GM18499 (cell line): Measurements from ENCODE around the gene COBL.
"Not testable (repeated sequence)": the region's sequence is repeated elsewhere in the genome, so short reads cannot be mapped to it uniquely, and the experiment has no call there.

ENCODE experiments used
- ATAC-seq: cut with Tn5 transposase; IDR thresholded peaks from one replicate; pipeline ENCODE4 v1.9.1; 2021; ENCODE audit warnings: moderate number of reproducible peaks; ENCODE audit not compliant: insufficient read depth, unreplicated experiment

Gene COBL

GRCh38 chr7:51217804-51218203 is 98.8 kb downstream of the COBL start:
- no peak for ATAC-seq

DNA sequence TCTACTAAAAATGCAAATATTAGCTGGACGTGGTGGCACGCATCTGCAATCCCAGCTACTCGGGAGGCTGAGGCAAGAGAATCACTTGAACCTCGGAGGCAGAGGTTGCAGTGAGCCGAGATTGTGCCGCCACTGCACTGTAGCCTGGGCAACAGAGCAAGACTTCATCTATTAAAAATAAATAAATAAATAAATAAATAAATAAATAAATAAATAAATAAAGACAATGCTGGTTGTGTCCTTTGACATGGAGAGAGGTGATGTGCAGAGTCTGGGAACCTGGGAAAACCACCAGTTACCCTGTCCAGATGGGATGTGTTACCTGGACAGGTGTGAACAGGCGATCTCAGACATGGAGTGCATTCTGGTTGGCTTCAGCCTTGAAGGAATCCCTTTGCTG is 102.5 kb downstream of the COBL start:
- no peak for ATAC-seq

GRCh38 chr7:51213618-51214017 is 103.0 kb downstream of the COBL start:
- no peak for ATAC-seq

DNA sequence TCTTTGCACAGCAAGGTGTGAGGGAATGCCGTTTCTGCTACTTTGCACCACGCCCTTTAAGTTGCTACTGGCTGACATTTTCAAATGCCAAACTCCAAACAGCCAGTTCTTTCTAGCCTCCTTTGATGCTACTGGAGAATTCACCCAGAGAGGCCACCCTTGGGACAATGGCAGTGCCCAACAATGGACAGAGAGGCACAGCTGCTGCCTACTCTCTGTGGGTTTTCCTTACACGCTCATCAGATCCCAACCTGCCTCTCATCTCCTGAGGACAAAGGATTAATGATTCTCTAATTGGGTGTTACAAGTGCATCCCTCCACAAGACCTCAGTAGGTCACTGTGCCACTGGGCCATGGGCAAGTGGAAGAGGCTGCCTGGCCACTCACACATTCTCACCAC is 105.8 kb downstream of the COBL start:
- no peak for ATAC-seq

- ATAC-seq: no peak
Observed at GRCh38 chr7:51209426-51209825, 107.2 kb downstream of the COBL start.

DNA sequence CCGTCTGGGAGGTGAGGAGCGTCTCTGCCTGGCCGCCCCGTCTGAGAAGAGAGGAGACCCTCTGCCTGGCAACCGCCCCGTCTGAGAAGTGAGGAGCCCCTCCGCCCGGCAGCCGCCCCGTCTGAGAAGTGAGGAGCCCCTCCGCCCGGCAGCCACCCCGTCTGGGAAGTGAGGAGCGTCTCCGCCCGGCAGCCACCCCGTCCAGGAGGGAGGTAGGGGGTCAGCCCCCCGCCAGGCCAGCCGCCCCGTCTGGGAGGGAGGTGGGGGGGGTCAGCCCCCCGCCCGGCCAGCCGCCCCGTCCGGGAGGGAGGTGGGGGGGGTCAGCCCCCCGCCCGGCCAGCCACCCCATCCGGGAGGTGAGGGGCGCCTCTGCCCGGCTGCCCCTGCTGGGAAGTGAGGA is 108.5 kb downstream of the COBL start:
- not testable (repeated sequence) for ATAC-seq

DNA sequence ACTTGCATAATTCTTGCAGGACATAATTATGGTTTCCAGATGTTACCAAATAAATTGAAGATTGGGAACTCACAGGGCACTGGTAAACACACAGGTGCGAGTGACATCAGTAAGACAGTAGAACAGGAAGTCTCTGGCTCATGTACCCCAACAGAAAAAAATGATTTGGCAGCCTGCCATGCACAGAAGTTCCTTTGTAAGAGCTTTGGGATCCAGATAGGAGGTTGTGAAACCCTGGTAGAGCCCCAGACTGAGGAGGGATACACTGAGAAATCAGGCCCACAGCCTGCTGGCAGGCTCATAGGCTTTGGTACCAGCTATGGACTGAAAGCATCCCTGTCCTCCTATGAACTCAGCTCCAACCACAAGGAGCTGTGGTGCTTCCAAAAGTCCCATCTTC is 118.0 kb downstream of the COBL start:
- no peak for ATAC-seq

- ATAC-seq: no peak
Observed at GRCh38 chr7:51190969-51191368, 125.6 kb downstream of the COBL start.

- ATAC-seq: no peak
Observed at GRCh38 chr7:51189777-51190176, 126.8 kb downstream of the COBL start.

- ATAC-seq: no peak
Observed at GRCh38 chr7:51188987-51189386, 127.6 kb downstream of the COBL start.

DNA sequence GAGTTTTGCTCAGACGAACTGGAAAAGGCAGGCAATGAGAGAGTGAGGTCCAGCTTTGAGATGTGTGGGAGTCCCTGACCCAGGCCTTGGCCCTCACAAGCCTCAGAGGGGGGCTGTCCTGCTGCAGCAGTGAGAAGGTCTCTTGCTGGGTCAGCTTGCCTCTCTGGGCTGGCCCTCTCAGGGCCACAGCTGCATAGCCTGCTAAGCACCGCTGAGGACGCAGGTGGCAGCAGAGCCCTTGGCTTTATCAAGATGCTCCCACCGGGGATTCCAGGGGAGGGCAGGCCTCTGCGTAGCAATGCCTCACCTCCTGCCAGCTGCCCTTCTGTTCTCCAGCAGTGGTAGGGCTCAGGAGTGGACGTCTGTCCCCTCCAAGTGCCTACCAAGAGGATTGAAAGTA is 128.7 kb downstream of the COBL start:
- no peak for ATAC-seq

- ATAC-seq: no peak
Observed at GRCh38 chr7:51186531-51186930, 130.1 kb downstream of the COBL start.

DNA sequence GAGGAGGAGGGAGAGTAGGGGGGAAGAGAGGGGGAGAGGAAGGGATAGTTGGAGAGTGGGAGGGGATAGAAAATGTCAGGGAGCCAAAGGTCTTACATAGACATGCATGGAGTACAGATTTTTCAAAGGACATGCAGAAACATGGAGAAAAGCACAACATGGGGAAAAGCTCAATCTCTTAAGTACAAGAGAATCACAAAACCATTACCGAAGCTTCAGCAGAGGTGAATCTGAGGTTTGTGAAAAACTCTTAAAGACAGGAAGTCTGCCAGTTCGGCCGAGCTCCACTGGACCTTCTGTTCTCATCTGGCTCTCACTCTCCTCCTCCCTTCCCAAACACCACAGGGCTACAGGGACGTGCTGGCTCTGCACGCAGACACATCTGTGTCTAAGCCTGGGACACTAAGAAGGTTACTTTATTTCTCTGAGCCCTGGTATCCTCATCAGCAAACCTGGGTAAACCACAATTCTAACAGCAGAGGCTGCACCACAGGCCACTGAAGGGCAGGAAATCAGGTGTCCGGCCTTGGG is 133.9 kb downstream of the COBL start:
- ATAC-seq: no peak

GRCh38 chr7:51180092-51180491 is 136.5 kb downstream of the COBL start:
- no peak for ATAC-seq

GRCh38 chr7:51175992-51176388 is 140.6 kb downstream of the COBL start:
- no peak for ATAC-seq

DNA sequence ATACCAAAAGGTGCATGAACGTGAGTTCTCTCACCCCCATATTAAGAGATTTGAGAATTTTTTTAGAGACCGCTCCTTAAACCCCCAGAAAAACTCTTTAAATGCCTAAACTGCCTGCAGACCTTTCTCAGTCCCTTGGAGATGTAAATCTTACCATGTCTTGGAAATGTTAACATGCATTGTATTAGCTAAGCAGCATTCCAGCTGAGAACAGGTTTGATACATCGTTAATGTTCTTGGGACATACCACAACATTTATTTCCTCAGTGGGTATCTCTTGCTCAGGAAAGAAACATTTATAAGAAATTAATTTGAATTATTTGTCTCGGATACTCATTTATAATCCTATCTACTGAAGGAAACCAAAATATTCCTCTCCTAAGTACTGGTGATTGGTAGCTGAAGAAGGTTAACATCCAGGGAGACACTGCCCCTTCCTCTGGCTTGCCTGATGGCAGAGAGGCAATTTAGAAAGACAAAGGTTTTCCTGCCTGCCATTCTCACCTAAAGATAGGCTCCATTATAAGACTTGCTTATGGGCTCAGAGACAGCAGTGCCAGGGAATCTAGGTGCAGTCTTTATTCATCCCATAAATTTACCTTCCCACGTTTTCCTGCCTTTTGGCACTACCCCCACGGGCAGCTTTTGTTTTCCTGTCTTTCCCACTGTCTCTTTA is 141.2 kb downstream of the COBL start:
- no peak for ATAC-seq

GRCh38 chr7:51165337-51165736 is 151.3 kb downstream of the COBL start:
- ATAC-seq: no peak

DNA sequence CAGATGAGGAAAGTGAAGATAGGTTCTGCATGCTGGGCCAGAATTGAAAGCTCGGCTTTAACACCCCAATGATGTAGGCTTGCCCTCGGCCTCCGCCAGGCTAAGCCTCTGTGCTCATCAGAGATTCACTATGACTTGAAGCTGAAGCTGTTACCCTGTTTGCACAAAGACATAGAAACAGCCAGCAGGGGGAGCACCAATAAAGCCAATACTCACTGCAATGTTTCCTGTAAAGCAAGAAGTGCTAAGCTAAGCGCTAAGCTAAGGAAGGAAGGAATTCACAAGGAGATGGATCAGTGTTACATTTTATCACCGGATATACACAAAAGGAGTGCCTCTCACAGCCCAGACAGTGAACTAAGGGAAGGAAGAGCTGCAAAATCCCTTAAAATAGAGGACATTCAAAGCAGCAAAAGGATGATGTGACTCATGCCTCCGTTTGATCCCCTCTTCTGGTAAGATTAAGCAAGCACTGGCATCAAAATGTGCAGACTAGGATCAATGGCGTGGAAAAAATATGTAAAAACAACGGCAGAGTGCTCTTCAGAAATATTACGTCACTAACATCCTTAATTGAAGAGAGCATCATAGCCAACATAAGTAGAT is 153.8 kb downstream of the COBL start:
- ATAC-seq: peak; percentile 99

DNA sequence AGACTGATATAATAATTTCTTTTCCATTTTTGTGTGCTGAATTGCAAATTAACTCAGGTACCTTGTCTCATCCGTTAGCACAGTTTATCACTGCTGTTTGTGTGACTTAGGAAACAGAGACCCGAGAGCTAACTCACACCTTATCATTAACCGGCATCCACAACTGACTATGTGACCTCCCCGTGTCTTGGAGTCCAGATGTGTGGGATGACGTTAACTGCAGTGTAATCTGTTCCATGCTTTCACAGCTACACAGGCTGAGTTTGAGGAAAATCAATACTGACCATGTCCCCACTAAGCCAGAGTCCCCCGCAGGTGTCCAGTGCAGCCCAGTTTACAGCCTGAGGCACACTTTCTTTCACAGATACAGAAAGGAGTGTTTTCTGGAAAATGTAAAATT is 154.7 kb downstream of the COBL start:
- ATAC-seq: no peak

DNA sequence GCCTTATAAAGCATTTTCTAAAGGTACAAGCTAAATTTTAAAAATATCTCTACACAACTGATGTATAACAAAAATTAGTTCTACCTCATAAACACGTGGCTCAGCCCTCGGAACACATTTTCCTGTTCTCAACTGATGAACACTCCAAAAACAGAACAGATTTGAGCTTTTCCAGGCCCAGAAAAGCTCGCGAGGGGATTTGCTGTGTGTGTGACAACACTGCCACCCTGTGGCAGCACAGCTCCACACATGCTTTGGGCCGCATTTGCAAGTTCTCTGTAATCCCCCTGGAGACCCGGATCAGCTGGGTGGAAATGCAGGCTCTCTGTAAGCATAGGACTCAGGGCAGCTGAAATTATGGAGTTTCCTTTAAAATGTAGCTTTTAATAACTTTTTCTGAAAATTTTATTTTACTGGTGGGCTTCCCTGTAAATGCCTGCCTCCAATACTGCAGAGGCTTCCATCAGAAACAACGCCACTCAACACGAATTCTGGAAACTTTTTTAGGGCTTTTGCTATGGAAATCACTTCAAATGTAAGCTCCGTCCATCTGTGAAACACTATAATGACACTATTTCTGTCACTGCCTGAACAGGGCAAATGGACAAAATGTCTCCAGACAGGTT is 155.5 kb downstream of the COBL start:
- no peak for ATAC-seq

DNA sequence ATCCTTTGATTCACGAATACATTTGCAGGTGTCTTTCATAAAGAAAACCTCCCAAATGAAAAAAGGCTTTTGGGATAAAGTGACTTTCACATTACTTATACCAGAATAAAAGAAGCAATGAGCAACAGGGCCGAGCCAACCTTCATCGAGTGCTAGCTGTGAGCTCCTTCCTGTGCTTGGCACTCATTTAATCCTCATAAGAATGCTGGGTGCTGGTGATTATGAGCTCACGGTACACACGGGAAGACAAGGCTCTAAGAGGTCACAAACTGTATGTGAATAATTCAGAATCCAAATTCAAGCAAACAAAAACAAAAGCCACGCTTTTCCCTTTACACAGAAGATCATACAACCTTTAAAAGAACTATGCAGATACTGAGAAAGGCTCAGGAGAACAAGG is 156.2 kb downstream of the COBL start:
- ATAC-seq: no peak
